Ishikawa (cell line): Measurements from ENCODE around the gene DOCK8.

Source experiments
- EGR1 ChIP-seq: IDR thresholded peaks from 2 replicates; pipeline ENCODE4 v1.6.1; 2012
- EP300 ChIP-seq: IDR thresholded peaks from 2 replicates; pipeline ENCODE4 v1.6.1; 2012; ENCODE audit warnings: borderline replicate concordance
- FOXM1 ChIP-seq: IDR thresholded peaks from 2 replicates; pipeline ENCODE4 v1.6.1; 2012; ENCODE audit warnings: low read depth, borderline replicate concordance
- MAX ChIP-seq: IDR thresholded peaks from 2 replicates; pipeline ENCODE4 v1.6.1; 2012
- TAF1 ChIP-seq: IDR thresholded peaks from 2 replicates; pipeline ENCODE4 v1.6.1; 2012; ENCODE audit warnings: low read depth, mild to moderate bottlenecking
- TEAD4 ChIP-seq: IDR thresholded peaks from 2 replicates; pipeline ENCODE4 v1.6.1; 2012
- YY1 ChIP-seq: IDR thresholded peaks from 2 replicates; pipeline ENCODE4 v1.6.1; 2012; ENCODE audit warnings: low read depth
- ZBTB7A ChIP-seq: IDR thresholded peaks from 2 replicates; pipeline ENCODE4 v1.6.1; 2012; ENCODE audit warnings: low read depth
- TF ChIP-seq, protein P1 (sequence below): IDR thresholded peaks from 2 replicates; pipeline ENCODE4 v1.6.1; 2012; ENCODE audit warnings: low read depth, mild to moderate bottlenecking

DNA sequence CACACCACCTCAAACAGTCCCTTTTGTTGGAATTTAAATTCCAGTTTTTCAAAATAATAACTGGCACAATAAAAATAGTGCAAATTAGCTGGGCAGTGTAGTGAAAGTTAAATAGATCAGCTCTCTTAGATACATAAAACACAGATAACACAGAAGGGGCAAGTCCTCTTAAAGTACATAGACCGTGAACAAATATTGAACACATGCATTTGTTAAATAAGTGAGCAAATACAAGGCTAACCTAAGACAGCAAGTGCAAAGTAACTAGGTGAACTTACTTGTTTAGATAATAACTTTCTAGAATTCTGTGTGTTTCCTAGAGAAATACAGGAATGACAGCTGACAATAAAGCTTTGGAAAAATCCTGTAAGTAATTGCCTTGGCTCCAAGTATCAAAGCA lies 280.1 kb downstream of the DOCK8 start:
- TF ChIP-seq TEAD4 (no peak), EGR1 (no peak), MAX (no peak), FOXM1 (no peak), TAF1 (no peak), YY1 (no peak), EP300 (no peak), ZBTB7A (no peak)
- TF ChIP-seq, protein P1, sequence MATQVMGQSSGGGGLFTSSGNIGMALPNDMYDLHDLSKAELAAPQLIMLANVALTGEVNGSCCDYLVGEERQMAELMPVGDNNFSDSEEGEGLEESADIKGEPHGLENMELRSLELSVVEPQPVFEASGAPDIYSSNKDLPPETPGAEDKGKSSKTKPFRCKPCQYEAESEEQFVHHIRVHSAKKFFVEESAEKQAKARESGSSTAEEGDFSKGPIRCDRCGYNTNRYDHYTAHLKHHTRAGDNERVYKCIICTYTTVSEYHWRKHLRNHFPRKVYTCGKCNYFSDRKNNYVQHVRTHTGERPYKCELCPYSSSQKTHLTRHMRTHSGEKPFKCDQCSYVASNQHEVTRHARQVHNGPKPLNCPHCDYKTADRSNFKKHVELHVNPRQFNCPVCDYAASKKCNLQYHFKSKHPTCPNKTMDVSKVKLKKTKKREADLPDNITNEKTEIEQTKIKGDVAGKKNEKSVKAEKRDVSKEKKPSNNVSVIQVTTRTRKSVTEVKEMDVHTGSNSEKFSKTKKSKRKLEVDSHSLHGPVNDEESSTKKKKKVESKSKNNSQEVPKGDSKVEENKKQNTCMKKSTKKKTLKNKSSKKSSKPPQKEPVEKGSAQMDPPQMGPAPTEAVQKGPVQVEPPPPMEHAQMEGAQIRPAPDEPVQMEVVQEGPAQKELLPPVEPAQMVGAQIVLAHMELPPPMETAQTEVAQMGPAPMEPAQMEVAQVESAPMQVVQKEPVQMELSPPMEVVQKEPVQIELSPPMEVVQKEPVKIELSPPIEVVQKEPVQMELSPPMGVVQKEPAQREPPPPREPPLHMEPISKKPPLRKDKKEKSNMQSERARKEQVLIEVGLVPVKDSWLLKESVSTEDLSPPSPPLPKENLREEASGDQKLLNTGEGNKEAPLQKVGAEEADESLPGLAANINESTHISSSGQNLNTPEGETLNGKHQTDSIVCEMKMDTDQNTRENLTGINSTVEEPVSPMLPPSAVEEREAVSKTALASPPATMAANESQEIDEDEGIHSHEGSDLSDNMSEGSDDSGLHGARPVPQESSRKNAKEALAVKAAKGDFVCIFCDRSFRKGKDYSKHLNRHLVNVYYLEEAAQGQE, result no peak
